DOHH2 (cell line): ENCODE measurements around the gene LRRC32.

Experiments used
- H3F3A ChIP-seq: fragments of 200-600 bp; sonication (generic), shearing (Covaris generic); 2 replicates; pipeline ENCODE4 v1.6.0; 2016; ENCODE audit warnings: antibody characterized with exemption, mild to moderate bottlenecking; ENCODE audit not compliant: control insufficient read depth, insufficient read depth
- H3K27ac ChIP-seq: fragments of 200-600 bp; sonication (generic); 2 replicates; pipeline ENCODE4 v1.5.1; 2014; ENCODE audit warnings: low read depth, mild to moderate bottlenecking, low read length, moderate library complexity
- H3K27me3 ChIP-seq: fragments of 200-600 bp; sonication (generic); 2 replicates; pipeline ENCODE4 v1.6.1; 2014; ENCODE audit warnings: mild to moderate bottlenecking, low read length, mixed read lengths; ENCODE audit not compliant: control insufficient read depth
- H3K36me3 ChIP-seq: fragments of 200-600 bp; sonication (generic); 2 replicates; pipeline ENCODE4 v1.6.1; 2014; ENCODE audit warnings: mild to moderate bottlenecking, low read length, moderate library complexity, mixed read lengths; ENCODE audit not compliant: control insufficient read depth
- H3K4me1 ChIP-seq: fragments of 200-600 bp; sonication (generic); 2 replicates; pipeline ENCODE4 v1.6.1; 2014; ENCODE audit warnings: mild to moderate bottlenecking, low read length, mixed read lengths; ENCODE audit not compliant: control insufficient read depth
- H3K4me2 ChIP-seq: fragments of 200-600 bp; sonication (generic); 2 replicates; pipeline ENCODE4 v1.6.0; 2014; ENCODE audit warnings: mild to moderate bottlenecking, low read length, moderate library complexity
- H3K4me3 ChIP-seq: fragments of 200-600 bp; sonication (generic); 2 replicates; pipeline ENCODE4 v1.5.1; 2014; ENCODE audit warnings: mild to moderate bottlenecking, low read length, mixed read lengths
- H3K79me2 ChIP-seq: fragments of 200-600 bp; sonication (generic); 2 replicates; pipeline ENCODE4 v1.6.1; 2014; ENCODE audit warnings: mild to moderate bottlenecking, low read length, mixed read lengths; ENCODE audit not compliant: control insufficient read depth
- H3K9me2 ChIP-seq: fragments of 200-600 bp; sonication (generic); replicated peaks from 2 replicates; pipeline ENCODE4 v1.6.1; 2014; ENCODE audit warnings: mild to moderate bottlenecking, low read length, mixed read lengths; ENCODE audit not compliant: control insufficient read depth
- H3K9me3 ChIP-seq: fragments of 200-600 bp; sonication (generic); 2 replicates; pipeline ENCODE4 v1.6.1; 2014; ENCODE audit warnings: antibody characterized with exemption, low read length, mixed read lengths; ENCODE audit not compliant: control insufficient read depth, insufficient read depth
- H4K20me1 ChIP-seq: fragments of 200-600 bp; sonication (generic); 2 replicates; pipeline ENCODE4 v1.6.0; 2014; ENCODE audit warnings: low read depth, mild to moderate bottlenecking, antibody characterized with exemption, low read length, moderate library complexity; ENCODE audit not compliant: control insufficient read depth, insufficient read depth
- CTCF ChIP-seq: fragments of 200-600 bp; sonication (generic); IDR thresholded peaks from one replicate; pipeline ENCODE4 v1.5.1; 2014; ENCODE audit warnings: antibody characterized with exemption, mild to moderate bottlenecking, low read depth, low read length; ENCODE audit not compliant: poor library complexity, severe bottlenecking
- EZH2phosphoT487 ChIP-seq: fragments of 200-600 bp; sonication (generic); IDR thresholded peaks from 2 replicates; pipeline ENCODE4 v1.6.1; 2017; ENCODE audit warnings: borderline replicate concordance, mild to moderate bottlenecking, antibody characterized with exemption, low read length, moderate library complexity, mixed read lengths

Gene LRRC32

DNA sequence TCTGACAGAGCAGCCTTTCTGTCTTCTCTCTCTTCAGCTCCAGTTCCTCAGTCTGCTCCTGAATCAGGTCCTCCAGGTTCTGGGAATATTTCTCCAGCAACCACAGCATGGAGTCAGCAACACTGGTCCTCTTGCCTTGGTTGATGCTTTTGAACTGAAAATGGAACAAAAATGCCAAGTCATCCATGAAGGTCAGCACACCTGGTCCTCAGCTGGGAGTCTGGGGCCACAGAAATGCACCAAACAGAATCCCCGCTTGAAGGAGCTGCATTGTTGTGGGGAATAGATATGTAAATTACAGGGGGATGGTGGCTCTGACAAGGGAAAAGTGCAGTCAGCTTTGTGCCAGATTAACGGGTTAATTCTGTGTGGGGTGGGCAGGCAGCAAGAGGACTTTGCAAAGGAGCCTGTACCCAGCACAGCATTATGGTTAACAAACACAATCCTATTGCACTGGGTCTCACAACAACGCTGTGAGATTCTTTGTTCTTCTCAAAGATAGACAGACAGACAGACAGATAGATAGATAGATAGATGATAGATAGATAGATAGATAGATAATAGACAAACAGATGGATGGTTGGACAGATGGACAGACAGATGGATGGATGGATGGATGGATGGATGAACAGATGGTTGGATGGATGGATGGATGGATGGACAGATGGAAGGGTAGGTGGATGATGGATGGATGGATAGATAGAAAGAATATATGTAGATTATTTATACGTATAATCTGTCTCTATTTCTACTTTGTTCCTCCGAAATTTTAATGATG, 33.8 kb upstream of the LRRC32 start:
- H3K9me3 ChIP-seq, result 0 out of 2 replicates have a peak, but pooled peaks cover 4% of the 10 kb centered on the region
- no peaks in the 10 kb centered on the region for H3K9me2 ChIP-seq
- H3F3A ChIP-seq, result no peaks in the 10 kb centered on the region
- H3K27ac ChIP-seq, result no peak overlapping the region
- no peak overlapping the region for H3K4me2 ChIP-seq
- no peaks in the 10 kb centered on the region for H4K20me1 ChIP-seq
- no peaks in the 10 kb centered on the region for H3K79me2 ChIP-seq
- H3K36me3 ChIP-seq, result no peaks in the 10 kb centered on the region
- H3K27me3 ChIP-seq, result peaks cover 7% of the 10 kb centered on the region; the same call in 1 of the 2 replicates
- no peaks in the 10 kb centered on the region for H3K4me1 ChIP-seq
- TF ChIP-seq EZH2phosphoT487 (no peak), CTCF (no peak)
- H3K4me3 ChIP-seq, result no peak overlapping the region

DNA sequence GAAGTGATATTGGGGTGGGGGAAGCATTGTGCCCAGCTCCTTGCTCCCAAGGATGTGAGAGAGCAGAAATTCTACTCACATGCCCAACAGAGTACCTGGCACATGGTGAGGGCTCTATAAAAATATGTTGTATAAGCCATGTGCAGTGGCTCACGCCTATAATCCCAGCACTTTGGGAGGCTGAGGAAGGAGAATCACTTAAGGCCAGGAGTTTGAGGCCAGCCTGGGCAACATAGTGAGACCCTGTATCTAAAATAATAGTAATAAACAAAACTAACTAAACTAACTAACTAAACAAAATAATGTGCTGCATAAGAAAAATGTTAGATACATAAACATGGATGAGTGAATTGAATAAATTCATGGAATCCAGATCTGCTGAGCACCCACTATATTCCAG, 33.2 kb upstream of the LRRC32 start:
- no peaks in the 10 kb centered on the region for H3K9me2 ChIP-seq
- TF ChIP-seq CTCF, result no peak
- TF ChIP-seq EZH2phosphoT487, result no peak
- H3K36me3 ChIP-seq, result no peaks in the 10 kb centered on the region
- H3K4me1 ChIP-seq, result no peaks in the 10 kb centered on the region
- peaks cover 7% of the 10 kb centered on the region; the same call in 1 of the 2 replicates for H3K27me3 ChIP-seq
- H3K79me2 ChIP-seq, result no peaks in the 10 kb centered on the region
- no peak overlapping the region for H3K4me2 ChIP-seq
- H3K9me3 ChIP-seq, result 0 out of 2 replicates have a peak, but pooled peaks cover 4% of the 10 kb centered on the region
- H3F3A ChIP-seq, result no peaks in the 10 kb centered on the region
- H3K27ac ChIP-seq, result no peak overlapping the region
- no peak overlapping the region for H3K4me3 ChIP-seq
- no peaks in the 10 kb centered on the region for H4K20me1 ChIP-seq

DNA sequence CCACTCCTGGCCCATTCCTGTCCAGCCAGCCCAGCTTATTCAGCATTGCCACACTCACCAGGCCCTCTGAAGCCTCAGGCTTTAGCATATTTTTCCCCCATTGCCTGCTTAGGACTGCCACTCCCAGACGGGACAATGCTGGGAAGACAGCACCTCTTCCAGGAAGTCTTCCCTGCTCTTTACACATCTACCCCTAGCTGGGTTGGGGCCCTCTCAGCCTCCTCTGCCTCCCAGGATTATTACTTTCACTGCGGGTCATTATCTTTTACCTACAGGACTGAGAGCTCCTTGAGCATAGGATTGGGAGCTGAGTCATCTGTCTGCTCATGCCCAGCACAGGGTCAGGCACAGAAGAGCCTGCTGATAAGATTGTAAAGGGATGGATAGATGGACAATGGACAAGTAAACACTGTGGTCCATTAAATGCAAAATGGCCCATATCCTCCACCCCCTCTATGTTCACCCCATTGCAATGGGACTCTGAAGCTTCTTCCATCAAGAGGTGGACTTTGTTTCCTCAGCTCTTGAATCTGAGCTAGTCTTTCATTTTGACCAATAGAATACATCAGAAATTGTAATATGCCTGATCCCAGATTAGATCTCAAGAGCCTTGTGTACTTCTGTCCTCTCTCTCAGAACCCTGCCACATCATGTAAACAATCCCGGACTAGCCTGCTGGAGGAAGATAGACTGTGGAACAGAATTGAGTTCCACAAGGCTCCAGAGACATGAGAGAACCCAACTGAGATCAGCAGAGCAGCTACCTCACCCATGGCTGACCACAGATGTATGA, 32.0 kb upstream of the LRRC32 start:
- no peaks in the 10 kb centered on the region for H3F3A ChIP-seq
- H3K9me2 ChIP-seq, result no peaks in the 10 kb centered on the region
- H3K36me3 ChIP-seq, result no peaks in the 10 kb centered on the region
- H3K4me2 ChIP-seq, result no peak overlapping the region
- no peak overlapping the region for H3K4me3 ChIP-seq
- no peaks in the 10 kb centered on the region for H3K79me2 ChIP-seq
- no peak for TF ChIP-seq CTCF
- no peak for TF ChIP-seq EZH2phosphoT487
- no peaks in the 10 kb centered on the region for H4K20me1 ChIP-seq
- H3K4me1 ChIP-seq, result no peaks in the 10 kb centered on the region
- H3K27ac ChIP-seq, result no peak overlapping the region
- H3K9me3 ChIP-seq, result 0 out of 2 replicates have a peak, but pooled peaks cover 4% of the 10 kb centered on the region
- H3K27me3 ChIP-seq, result peaks cover 7% of the 10 kb centered on the region; the same call in 1 of the 2 replicates
